Measurements from ENCODE around the gene RGS18. TPM values are rescaled to one million over a fixed set of nuclear protein-coding genes. Genes with fewer than 3 reads are reported as not detected.

The RGS18 gene
- total and polyA plus RNA-seq, 2 of the 4 experiments (the other 2 are of a cell fraction): 0.09 to 0.18 TPM

GRCh38 chr1:192119701-192120100, 38.6 kb upstream of the RGS18 start:
- Histone ChIP-seq H2AK9ac (replicated peaks; ENCODE audit: low read depth, low read length, poor library complexity) (no peak overlapping the region), H3K9ac (ENCODE audit: low read depth, low read length) (no peak overlapping the region), H3K79me1 (ENCODE audit: low read depth in 1 of 2, low read length in 2 of 2) (no peaks in the 10 kb centered on the region), H3K18ac (ENCODE audit: low read depth, low read length) (no peak overlapping the region; the same call in 1 of the 2 replicates), H4K91ac (ENCODE audit: insufficient read depth, low read depth, low read length) (no peak overlapping the region), H2AFZ (replicated peaks; ENCODE audit: low read length, poor library complexity) (no peak overlapping the region), H2AK5ac (ENCODE audit: low read depth, low read length) (no peak overlapping the region), H3K4ac (ENCODE audit: low read depth, low read length) (no peak overlapping the region), H2BK20ac (ENCODE audit: low read depth, low read length) (no peak overlapping the region), H2BK15ac (ENCODE audit: low read depth, low read length) (no peak overlapping the region; the same call in 2 of the 3 replicates), H3K27me3 (ENCODE audit: control insufficient read depth, insufficient read depth, low read length) (no peaks in the 10 kb centered on the region), H2BK5ac (ENCODE audit: low read depth, low read length, poor library complexity, severe bottlenecking) (no peak overlapping the region), H3K9me1 (ENCODE audit: insufficient read depth, low read length) (no peaks in the 10 kb centered on the region), H2BK120ac (ENCODE audit: low read depth, low read length) (no peak overlapping the region), H3K56ac (ENCODE audit: extremely low read depth, insufficient read depth, low read length) (no peak overlapping the region), H3K9me3 (ENCODE audit: control insufficient read depth, insufficient read depth, low read length) (0 out of 2 replicates have a peak, but pooled peaks cover 3% of the 10 kb centered on the region), H4K5ac (ENCODE audit: low read depth, low read length) (no peak overlapping the region), H3K4me2 (ENCODE audit: low read depth, low read length) (no peak overlapping the region), H3K23ac (ENCODE audit: low read depth, low read length) (no peak overlapping the region), H3K4me1 (ENCODE audit: control insufficient read depth, insufficient read depth, low read length) (peaks cover 2% of the 10 kb centered on the region; the same call in 1 of the 2 replicates), H3K14ac (replicated peaks; ENCODE audit: low read depth, low read length) (no peak overlapping the region), H3K27ac (ENCODE audit: insufficient read depth, low read length) (no peak overlapping the region), H4K20me1 (ENCODE audit: insufficient read depth, low read length) (no peaks in the 10 kb centered on the region), H4K8ac (ENCODE audit: low read depth in 2 of 2, low read length in 2 of 2) (no peak overlapping the region), H3K36me3 (ENCODE audit: control insufficient read depth, insufficient read depth, low read length) (no peaks in the 10 kb centered on the region), H3K4me3 (ENCODE audit: insufficient read depth, low read depth, low read length) (no peak overlapping the region)
- ChIA-PET POLR2A (ENCODE audit: unreplicated experiment) (no interaction called here), CTCF (no interaction called here)
- dilution Hi-C loops (cut with HindIII; ENCODE audit: low sequenced_read_pairs, unreplicated experiment) (no loop called here), intact Hi-C loops (cut with micrococcal nuclease) (no loop called here), in situ Hi-C loops (cut with MboI; ENCODE audit: low sequenced_read_pairs) (no loop called here)
- no peak for ATAC-seq (ENCODE audit: low read depth)
- TF ChIP-seq RCOR1 (IDR thresholded peaks at IDR 0.05; ENCODE audit: insufficient replicate concordance, low read length): no peak
- TF ChIP-seq BHLHE40 (IDR thresholded peaks at IDR 0.05; ENCODE audit: low read depth, low read length): no peak
- no peak for TF ChIP-seq CHD1 (IDR thresholded peaks at IDR 0.05; ENCODE audit: low read depth, low read length)
- TF ChIP-seq USF2 (IDR thresholded peaks at IDR 0.05; ENCODE audit: low read depth, low read length): no peak
- TF ChIP-seq ELK1 (IDR thresholded peaks at IDR 0.05; ENCODE audit: borderline replicate concordance, low read depth, low read length): no peak
- no peak for DNase-seq
- no TSS peak for BruUV-seq (replicated peaks)
- no CpG with 5 or more reads among the region's 2 CpGs for WGBS, 2 experiments (ENCODE audit: extremely low coverage in 2 of 2, insufficient read length in 1 of 2)

Data from IMR-90 (cell line).